H9 (cell line): ENCODE results near the gene ROBO2. TPM values are rescaled to one million over a fixed set of nuclear protein-coding genes. Genes with fewer than 3 reads are reported as not detected.

ENCODE experiments used
- DNase-seq: peaks from one replicate; pipeline ENCODE4 v3.0.0-alpha.2; 2017
- H2AFZ ChIP-seq: one replicate; pipeline ENCODE4 v1.6.1; 2013; ENCODE audit warnings: mild to moderate bottlenecking, low read length, control low read depth, moderate library complexity
- H2AK5ac ChIP-seq: 2 replicates; pipeline ENCODE4 v1.6.1; 2013; ENCODE audit warnings: low read length, control low read depth, mixed read lengths; ENCODE audit not compliant: insufficient read length
- H2BK120ac ChIP-seq: one replicate; pipeline ENCODE4 v1.6.1; 2013; ENCODE audit warnings: low read depth, mild to moderate bottlenecking, low read length, control low read depth, inconsistent platforms; ENCODE audit not compliant: poor library complexity, severe bottlenecking
- H2BK12ac ChIP-seq: 2 replicates; pipeline ENCODE4 v1.6.1; 2013; ENCODE audit warnings: low read length, control low read depth, mixed read lengths, low read depth; ENCODE audit not compliant: insufficient read length
- H2BK15ac ChIP-seq: 2 replicates; pipeline ENCODE4 v1.6.1; 2013; ENCODE audit warnings: low read depth, low read length, control low read depth
- H2BK20ac ChIP-seq: one replicate; pipeline ENCODE4 v1.6.1; 2013; ENCODE audit warnings: low read depth, mild to moderate bottlenecking, low read length, control low read depth, inconsistent platforms; ENCODE audit not compliant: poor library complexity, severe bottlenecking
- H2BK5ac ChIP-seq: 2 replicates; pipeline ENCODE4 v1.6.1; 2013; ENCODE audit warnings: low read length, control low read depth, mixed read lengths; ENCODE audit not compliant: insufficient read length
- H3K14ac ChIP-seq: 2 replicates; pipeline ENCODE4 v1.6.1; 2013; ENCODE audit warnings: low read length, control low read depth; ENCODE audit not compliant: insufficient read depth
- H3K18ac ChIP-seq: 2 replicates; pipeline ENCODE4 v1.6.1; 2013; ENCODE audit warnings: low read depth, mild to moderate bottlenecking, mixed read lengths, low read length, control low read depth; ENCODE audit not compliant: insufficient read length
- H3K23ac ChIP-seq: 2 replicates; pipeline ENCODE4 v1.6.1; 2013; ENCODE audit warnings: low read length, control low read depth, mixed read lengths, low read depth; ENCODE audit not compliant: insufficient read length
- H3K23me2 ChIP-seq: 2 replicates; pipeline ENCODE4 v1.6.1; 2013; ENCODE audit warnings: low read depth, mild to moderate bottlenecking, mixed read lengths, low read length, control low read depth; ENCODE audit not compliant: insufficient read length, poor library complexity, severe bottlenecking
- H3K27ac ChIP-seq: 2 replicates; pipeline ENCODE4 v1.5.1; 2013; ENCODE audit warnings: low read length, control low read depth, mixed read lengths, low read depth; ENCODE audit not compliant: insufficient read length
- H3K27me3 ChIP-seq: 2 replicates; pipeline ENCODE4 v1.6.1; 2013; ENCODE audit warnings: low read length, control low read depth, inconsistent platforms; ENCODE audit not compliant: insufficient read depth
- H3K4ac ChIP-seq: 2 replicates; pipeline ENCODE4 v1.6.1; 2013; ENCODE audit warnings: low read depth, mild to moderate bottlenecking, control low read depth, inconsistent platforms, low read length, moderate library complexity
- H3K4me1 ChIP-seq: 2 replicates; pipeline ENCODE4 v1.6.1; 2013; ENCODE audit warnings: low read length, control low read depth, inconsistent platforms; ENCODE audit not compliant: insufficient read depth
- H3K4me2 ChIP-seq: 2 replicates; pipeline ENCODE4 v1.6.1; 2013; ENCODE audit warnings: low read length, control low read depth, mixed read lengths; ENCODE audit not compliant: insufficient read length, insufficient read depth
- H3K56ac ChIP-seq: 2 replicates; pipeline ENCODE4 v1.6.1; 2013; ENCODE audit warnings: low read depth, mild to moderate bottlenecking, mixed read lengths, low read length, control low read depth; ENCODE audit not compliant: insufficient read length
- H3K79me1 ChIP-seq: 2 replicates; pipeline ENCODE4 v1.6.1; 2013; ENCODE audit warnings: low read depth, mild to moderate bottlenecking, moderate library complexity, low read length, control low read depth, inconsistent platforms; ENCODE audit not compliant: insufficient read depth, poor library complexity, severe bottlenecking
- H3K79me2 ChIP-seq: 2 replicates; pipeline ENCODE4 v1.6.1; 2013; ENCODE audit warnings: low read length, control low read depth, inconsistent platforms; ENCODE audit not compliant: insufficient read depth
- H3K9ac ChIP-seq: 2 replicates; pipeline ENCODE4 v1.6.1; 2013; ENCODE audit warnings: low read length, control low read depth, mixed read lengths; ENCODE audit not compliant: insufficient read length; ENCODE audit errors: extremely low read depth
- H3K9me3 ChIP-seq: one replicate; pipeline ENCODE4 v1.6.1; 2013; ENCODE audit warnings: low read depth, low read length, inconsistent platforms; ENCODE audit not compliant: control insufficient read depth
- H3T11ph ChIP-seq: one replicate; pipeline ENCODE4 v1.6.1; 2013; ENCODE audit warnings: mild to moderate bottlenecking, low read length, control low read depth, inconsistent platforms
- H4K20me1 ChIP-seq: one replicate; pipeline ENCODE4 v1.6.1; 2013; ENCODE audit not compliant: control insufficient read depth, insufficient read length, insufficient read depth
- H4K5ac ChIP-seq: 2 replicates; pipeline ENCODE4 v1.6.1; 2013; ENCODE audit warnings: low read depth, mild to moderate bottlenecking, mixed read lengths, low read length, control low read depth; ENCODE audit not compliant: insufficient read length
- H4K8ac ChIP-seq: replicated peaks from 2 replicates; pipeline ENCODE4 v1.6.1; 2013; ENCODE audit warnings: low read length, control low read depth, mixed read lengths, low read depth; ENCODE audit not compliant: insufficient read length
- H4K91ac ChIP-seq: 2 replicates; pipeline ENCODE4 v1.6.1; 2013; ENCODE audit warnings: low read depth, mild to moderate bottlenecking, moderate library complexity, mixed read lengths, low read length, control low read depth; ENCODE audit not compliant: insufficient read length
- H3K27ac Mint-ChIP-seq, 3 experiments: 2 replicates in 2 of 3; 3 replicates in 1 of 3; pipeline ENCODE4 v1.8.0; 2020 to 2021; ENCODE audit warnings: mixed read lengths in 3 of 3, mild to moderate bottlenecking in 1 of 3, moderate library complexity in 1 of 3
- H3K27me3 Mint-ChIP-seq: 2 replicates; pipeline ENCODE4 v1.8.0; 2021; ENCODE audit warnings: low read depth, mild to moderate bottlenecking, moderate library complexity, mixed read lengths
- H3K36me3 Mint-ChIP-seq, 3 experiments: 2 replicates in 2 of 3; 3 replicates in 1 of 3; pipeline ENCODE4 v1.8.0; 2020 to 2021; ENCODE audit warnings: low read depth in 3 of 3, mixed read lengths in 3 of 3; ENCODE audit not compliant: insufficient read depth in 1 of 3
- H3K4me1 Mint-ChIP-seq, 2 experiments: 2 replicates each; pipeline ENCODE4 v1.8.0; 2020; ENCODE audit warnings: mixed read lengths in 2 of 2
- H3K4me3 Mint-ChIP-seq, 2 experiments: 2 replicates in 1 of 2; 3 replicates in 1 of 2; pipeline ENCODE4 v1.8.0; 2020 to 2021; ENCODE audit warnings: mild to moderate bottlenecking in 2 of 2, mixed read lengths in 2 of 2, moderate library complexity in 1 of 2
- H3K9me3 Mint-ChIP-seq, 2 experiments: 2 replicates in 1 of 2; 3 replicates in 1 of 2; pipeline ENCODE4 v1.8.0; 2020; ENCODE audit warnings: mild to moderate bottlenecking in 2 of 2, mixed read lengths in 2 of 2, moderate library complexity in 1 of 2
- WGBS: extraction: QIAGEN DNeasy Blood & Tissue Kit; methylation state at CpG from one replicate; pipeline ENCODE4 v1.1.7; 2013; ENCODE audit warnings: missing lambda C conversion rate, low lambda C conversion rate, mixed read lengths; ENCODE audit not compliant: insufficient read length; ENCODE audit errors: extremely low coverage; 5-methylcytosine and 5-hydroxymethylcytosine counted together
- total RNA-seq: library from RNA; stranded (reverse); gene quantifications from 2 replicates; pipeline ENCODE4 v1.2.1, GENCODE V29; 2021
- TF ChIP-seq, protein P1 (sequence below): fragments of 200-600 bp; sonication (generic); conservative IDR thresholded peaks from 3 replicates; pipeline ENCODE4 v1.8.0; 2021; ENCODE audit warnings: antibody characterized with exemption, mild to moderate bottlenecking

The ROBO2 gene
- total RNA-seq, 1 experiment from 2014 or later: 2.3 TPM

DNA sequence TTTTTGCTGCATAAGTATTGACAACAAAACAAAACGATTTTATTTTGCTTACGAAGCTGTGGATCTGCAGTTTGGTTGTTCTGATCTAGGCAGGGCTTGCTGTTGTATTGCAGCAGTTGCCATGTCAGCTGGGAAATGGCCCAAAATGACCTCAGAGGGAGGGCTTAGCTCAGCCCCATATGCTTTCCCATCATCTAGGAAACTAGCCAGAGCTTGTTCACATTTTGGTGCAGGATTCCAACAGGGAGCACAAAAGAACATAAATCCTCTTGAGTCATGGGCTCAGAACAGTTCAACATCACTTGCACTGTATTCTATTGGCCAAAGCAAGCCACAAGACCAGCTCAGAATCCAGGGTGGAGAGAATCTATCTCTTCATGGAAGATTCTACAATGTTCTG lies 42.2 kb upstream of the ROBO2 start:
- H3K4ac ChIP-seq: no peak overlapping the region
- Mint-ChIP-seq H3K9me3 (peaks cover 0 to 3% of the 10 kb centered on the region in 2 experiments; a peak in 1 of 5 replicates), H3K27ac (no peak overlapping the region), H3K36me3 (no peaks in the 10 kb centered on the region), H3K27me3 (no peaks in the 10 kb centered on the region), H3K4me1 (peaks cover 0 to 3% of the 10 kb centered on the region in 2 experiments; a peak in 2 of 4 replicates), H3K4me3 (no peak overlapping the region)
- H3K9me3 ChIP-seq: no peaks in the 10 kb centered on the region
- H3K79me1 ChIP-seq: no peaks in the 10 kb centered on the region
- no peak overlapping the region for H3K4me2 ChIP-seq
- no peaks in the 10 kb centered on the region for H3K27me3 ChIP-seq
- no peak overlapping the region for H2BK5ac ChIP-seq
- H3K56ac ChIP-seq: no peak overlapping the region
- H2AK5ac ChIP-seq: no peak overlapping the region
- no peak overlapping the region for H2BK20ac ChIP-seq
- H3K18ac ChIP-seq: no peak overlapping the region
- H4K91ac ChIP-seq: no peak overlapping the region
- H3K4me1 ChIP-seq: no peaks in the 10 kb centered on the region
- no peaks in the 10 kb centered on the region for H3K79me2 ChIP-seq
- H3T11ph ChIP-seq: no peak overlapping the region
- TF ChIP-seq, protein P1, sequence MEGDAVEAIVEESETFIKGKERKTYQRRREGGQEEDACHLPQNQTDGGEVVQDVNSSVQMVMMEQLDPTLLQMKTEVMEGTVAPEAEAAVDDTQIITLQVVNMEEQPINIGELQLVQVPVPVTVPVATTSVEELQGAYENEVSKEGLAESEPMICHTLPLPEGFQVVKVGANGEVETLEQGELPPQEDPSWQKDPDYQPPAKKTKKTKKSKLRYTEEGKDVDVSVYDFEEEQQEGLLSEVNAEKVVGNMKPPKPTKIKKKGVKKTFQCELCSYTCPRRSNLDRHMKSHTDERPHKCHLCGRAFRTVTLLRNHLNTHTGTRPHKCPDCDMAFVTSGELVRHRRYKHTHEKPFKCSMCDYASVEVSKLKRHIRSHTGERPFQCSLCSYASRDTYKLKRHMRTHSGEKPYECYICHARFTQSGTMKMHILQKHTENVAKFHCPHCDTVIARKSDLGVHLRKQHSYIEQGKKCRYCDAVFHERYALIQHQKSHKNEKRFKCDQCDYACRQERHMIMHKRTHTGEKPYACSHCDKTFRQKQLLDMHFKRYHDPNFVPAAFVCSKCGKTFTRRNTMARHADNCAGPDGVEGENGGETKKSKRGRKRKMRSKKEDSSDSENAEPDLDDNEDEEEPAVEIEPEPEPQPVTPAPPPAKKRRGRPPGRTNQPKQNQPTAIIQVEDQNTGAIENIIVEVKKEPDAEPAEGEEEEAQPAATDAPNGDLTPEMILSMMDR: no peak
- H2BK12ac ChIP-seq: no peak overlapping the region
- no peaks in the 10 kb centered on the region for H3K23me2 ChIP-seq
- no peak overlapping the region for H2BK15ac ChIP-seq
- H3K23ac ChIP-seq: no peak overlapping the region
- H3K9ac ChIP-seq: no peak overlapping the region
- DNase-seq: no peak
- no peak overlapping the region for H2BK120ac ChIP-seq
- no peak overlapping the region for H3K14ac ChIP-seq
- H4K8ac ChIP-seq: no peak overlapping the region
- no peak overlapping the region for H4K5ac ChIP-seq
- WGBS: no CpG with 5 or more reads among the region's 2 CpGs
- H2AFZ ChIP-seq: no peak overlapping the region
- no peaks in the 10 kb centered on the region for H4K20me1 ChIP-seq
- no peak overlapping the region for H3K27ac ChIP-seq
